ENCODE measurements around the gene ABCC9.

ABCC9 gene

DNA sequence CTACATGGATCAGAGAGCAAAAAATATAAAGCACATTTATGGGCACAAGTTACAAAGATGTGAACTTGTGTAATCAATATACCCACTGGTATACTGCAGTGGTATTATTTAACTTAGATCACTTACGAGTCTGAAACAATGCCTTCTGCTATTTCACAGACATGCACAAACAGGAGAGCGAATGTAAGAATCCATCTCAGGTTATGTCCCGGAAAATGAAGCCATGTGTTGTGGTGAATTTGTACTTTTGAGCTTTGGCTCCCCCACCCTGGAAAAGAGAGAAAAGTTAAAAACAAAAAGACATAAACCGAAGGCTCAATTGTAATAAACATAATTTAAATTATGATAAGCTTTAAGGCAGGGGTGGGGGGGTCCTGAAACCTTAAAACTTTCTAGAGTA lies 7.6 kb downstream of the ABCC9 start:
- TF ChIP-seq, protein P1, sequence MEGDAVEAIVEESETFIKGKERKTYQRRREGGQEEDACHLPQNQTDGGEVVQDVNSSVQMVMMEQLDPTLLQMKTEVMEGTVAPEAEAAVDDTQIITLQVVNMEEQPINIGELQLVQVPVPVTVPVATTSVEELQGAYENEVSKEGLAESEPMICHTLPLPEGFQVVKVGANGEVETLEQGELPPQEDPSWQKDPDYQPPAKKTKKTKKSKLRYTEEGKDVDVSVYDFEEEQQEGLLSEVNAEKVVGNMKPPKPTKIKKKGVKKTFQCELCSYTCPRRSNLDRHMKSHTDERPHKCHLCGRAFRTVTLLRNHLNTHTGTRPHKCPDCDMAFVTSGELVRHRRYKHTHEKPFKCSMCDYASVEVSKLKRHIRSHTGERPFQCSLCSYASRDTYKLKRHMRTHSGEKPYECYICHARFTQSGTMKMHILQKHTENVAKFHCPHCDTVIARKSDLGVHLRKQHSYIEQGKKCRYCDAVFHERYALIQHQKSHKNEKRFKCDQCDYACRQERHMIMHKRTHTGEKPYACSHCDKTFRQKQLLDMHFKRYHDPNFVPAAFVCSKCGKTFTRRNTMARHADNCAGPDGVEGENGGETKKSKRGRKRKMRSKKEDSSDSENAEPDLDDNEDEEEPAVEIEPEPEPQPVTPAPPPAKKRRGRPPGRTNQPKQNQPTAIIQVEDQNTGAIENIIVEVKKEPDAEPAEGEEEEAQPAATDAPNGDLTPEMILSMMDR (IDR thresholded peaks at IDR 0.05): no peak

DNA sequence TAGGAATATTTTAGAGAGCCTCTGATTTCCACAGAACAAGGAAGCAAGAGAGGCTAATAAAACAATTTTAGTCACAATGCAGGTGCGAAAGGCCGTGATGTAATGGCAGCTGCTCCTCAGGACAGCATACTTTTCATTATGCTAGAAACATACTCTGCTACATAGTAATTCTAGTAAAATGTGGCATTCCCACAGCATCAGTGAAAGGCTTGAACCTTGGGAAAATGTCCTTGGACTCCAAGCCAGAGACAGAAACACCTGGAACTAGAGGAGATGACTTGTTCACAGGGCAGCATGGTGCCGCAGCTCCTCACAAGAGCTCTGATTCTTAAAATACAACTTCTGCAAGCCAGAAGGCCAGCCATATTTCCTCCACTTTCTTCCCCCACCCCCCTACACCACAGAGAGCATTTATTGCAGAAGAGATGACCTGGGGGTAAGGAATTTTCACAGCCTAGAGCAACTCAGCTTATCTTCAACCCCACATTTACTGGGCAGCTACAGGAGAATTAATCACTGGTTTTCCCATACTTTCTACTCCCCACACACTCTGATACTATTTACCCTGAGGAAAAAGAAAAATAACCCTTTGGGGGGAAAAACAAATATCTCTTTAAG lies 15.8 kb downstream of the ABCC9 start:
- TF ChIP-seq, protein P1 (IDR thresholded peaks at IDR 0.05): no peak

DNA sequence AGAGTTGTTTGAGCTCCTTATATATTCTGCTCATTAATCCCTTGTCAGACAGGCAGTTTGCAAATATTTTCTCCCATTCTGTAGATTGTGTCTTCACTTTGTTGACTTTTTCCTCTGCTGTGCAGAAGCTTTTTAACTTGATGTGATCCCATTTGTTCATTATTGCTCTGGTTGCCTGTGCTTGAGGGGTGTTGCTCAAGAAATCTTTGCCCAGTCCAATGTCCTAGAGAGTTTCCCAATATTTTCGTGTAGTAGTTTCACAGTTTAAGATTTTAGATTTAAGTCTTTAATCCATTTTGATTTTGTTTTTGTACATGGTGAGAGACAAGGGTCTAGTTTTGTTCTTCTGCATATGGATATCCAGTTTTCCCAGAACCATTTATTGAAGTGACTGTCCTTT lies 19.8 kb downstream of the ABCC9 start:
- TF ChIP-seq, protein P1 (IDR thresholded peaks at IDR 0.05): no peak

DNA sequence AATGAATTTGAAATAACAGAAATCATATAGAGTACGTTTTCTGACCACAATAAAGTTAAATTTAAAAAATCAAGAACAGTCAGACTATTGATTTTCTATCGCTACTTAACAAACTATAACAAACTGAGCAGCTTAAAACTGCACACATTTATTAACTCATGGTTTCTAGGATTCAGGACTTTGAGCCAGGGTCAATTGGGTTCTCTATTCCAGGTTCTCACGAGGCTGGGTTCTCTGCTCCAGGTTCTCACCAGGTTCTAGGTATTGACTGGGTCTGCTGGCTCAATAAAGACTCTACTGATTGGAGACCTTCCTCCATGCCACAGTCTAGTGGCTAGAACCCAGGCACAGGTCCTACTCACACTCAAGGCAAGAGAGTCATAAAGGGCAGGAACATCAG lies 22.8 kb downstream of the ABCC9 start:
- TF ChIP-seq, protein P1 (IDR thresholded peaks at IDR 0.05): no peak

DNA sequence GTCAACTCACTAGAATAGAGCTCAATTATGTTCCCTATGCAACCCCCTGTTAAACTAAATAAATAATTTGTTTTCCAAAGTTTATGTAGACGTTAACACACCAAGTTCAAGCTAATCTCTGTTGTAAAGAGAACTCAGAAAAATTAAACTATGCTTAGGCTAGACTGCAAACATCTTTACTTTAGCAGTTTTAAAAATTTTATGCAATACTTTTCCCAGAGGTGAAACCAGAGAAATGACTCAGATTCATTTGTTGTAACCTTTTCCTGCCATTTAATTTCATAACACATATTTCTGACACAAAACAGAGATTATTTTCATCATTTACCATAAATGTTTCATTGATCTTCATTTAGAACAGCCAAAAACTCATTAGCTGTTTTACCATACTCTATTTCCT lies 27.4 kb downstream of the ABCC9 start:
- TF ChIP-seq, protein P1 (IDR thresholded peaks at IDR 0.05): no peak

DNA sequence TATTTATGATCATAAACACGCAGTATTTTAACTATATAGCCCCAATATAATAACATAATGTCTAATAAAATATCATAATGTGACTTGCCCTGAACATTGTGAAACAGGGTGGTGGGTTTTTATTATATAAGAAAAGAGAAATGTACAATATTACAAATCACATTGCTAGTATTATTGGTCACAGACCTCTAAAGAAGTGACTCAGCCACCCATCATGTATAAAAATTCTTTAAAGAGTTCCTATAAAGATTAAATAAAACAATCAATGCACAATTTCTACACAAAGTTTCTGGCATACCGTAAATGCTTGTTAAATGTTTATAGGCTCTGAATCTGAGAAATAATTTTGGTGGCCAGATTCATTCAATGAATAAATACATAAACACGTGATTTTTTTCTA lies 28.9 kb downstream of the ABCC9 start:
- TF ChIP-seq, protein P1 (IDR thresholded peaks at IDR 0.05): no peak

DNA sequence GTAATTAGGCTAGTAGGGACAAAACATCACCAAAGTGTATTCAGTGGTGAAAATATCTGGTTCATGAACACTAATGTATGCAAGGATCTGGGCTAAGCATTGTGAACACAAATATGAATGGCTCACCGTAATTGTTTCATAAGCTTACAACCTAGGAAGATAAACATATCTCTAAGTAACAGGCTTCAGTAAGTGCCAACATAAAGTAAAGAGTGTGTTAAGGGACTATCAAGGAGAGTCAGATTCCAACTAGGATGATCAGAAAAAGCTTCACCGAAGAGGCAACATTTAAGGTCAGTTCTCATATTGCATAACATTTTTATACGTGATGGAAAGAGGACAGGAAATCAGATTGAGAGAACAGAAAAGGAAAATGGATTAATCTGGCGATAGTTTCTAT lies 29.4 kb downstream of the ABCC9 start:
- TF ChIP-seq, protein P1 (IDR thresholded peaks at IDR 0.05): no peak

DNA sequence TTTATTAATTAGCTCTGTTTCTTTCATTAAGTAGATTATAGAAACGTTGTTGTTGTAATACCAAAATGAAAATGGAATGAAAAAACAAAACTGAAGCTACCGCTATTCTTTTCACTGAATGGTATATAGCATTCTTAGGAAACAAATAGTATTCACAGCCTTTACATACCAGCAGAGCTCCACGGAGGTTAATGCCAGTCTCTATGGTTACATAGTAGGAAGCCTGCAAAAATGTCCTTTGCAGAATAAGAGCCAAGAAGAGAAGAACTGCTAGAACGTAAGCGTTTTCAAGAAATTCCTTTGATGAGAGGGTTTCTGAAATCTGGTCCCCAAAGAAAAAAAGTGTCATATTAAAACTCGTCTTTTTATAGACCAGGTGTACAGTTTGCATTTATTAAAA lies 30.6 kb downstream of the ABCC9 start:
- TF ChIP-seq, protein P1 (IDR thresholded peaks at IDR 0.05): no peak
